ENCODE measurements around the gene LNPEP.

- no peak for TF ChIP-seq EZH2 (IDR thresholded peaks at IDR 0.05; ENCODE audit: insufficient read depth, poor library complexity, severe bottlenecking)
- no peak for TF ChIP-seq EZH2phosphoT487 (IDR thresholded peaks at IDR 0.05; ENCODE audit: insufficient read depth, low read depth)
These were observed 16.4 kb downstream of the LNPEP start for GRCh38 chr5:96952118-96952750.

Measured in GM23248 (cell line).